Esophagus mucosa (tissue), 1 donor: Measurements from ENCODE around the gene SGPP1. TPM values are rescaled to one million over a fixed set of nuclear protein-coding genes. Genes with fewer than 3 reads are reported as not detected.

ENCODE experiments used
- total RNA-seq: library from RNA; stranded (reverse); gene quantifications from one replicate; pipeline ENCODE4 v1.2.4, GENCODE V29; 2023
- donor health status: DM: yes; HTN: yes; CAD: no.

SGPP1 gene
- total RNA-seq, 1 donor from 2014 or later = 6.2 TPM

Other genes starting within 250 kb of the SGPP1 start
- 40.4 TPM for gene PPP2R5E, start 184.7 kb downstream of the SGPP1 start, total RNA-seq
- gene WDR89, start 86.2 kb downstream of the SGPP1 start, total RNA-seq = 6.8 TPM
- 99.8 TPM for gene SYNE2, start 124.9 kb upstream of the SGPP1 start, total RNA-seq